GM12878 (cell line): Measurements from ENCODE around the gene IFNA8. TPM values are rescaled to one million over a fixed set of nuclear protein-coding genes. Genes with fewer than 3 reads are reported as not detected.

Experiments used
- ATF7 ChIP-seq: fragments of 450-650 bp; IDR thresholded peaks from 2 replicates; pipeline ENCODE4 v1.6.1; 2016; ENCODE audit warnings: low read depth, mild to moderate bottlenecking
- CREM ChIP-seq: IDR thresholded peaks from 2 replicates; pipeline ENCODE4 v1.6.1; 2014; ENCODE audit warnings: antibody characterized with exemption, low read depth
- HDAC6 ChIP-seq: fragments of 200-600 bp; sonication (generic); IDR thresholded peaks from one replicate; pipeline ENCODE4 v1.8.0; 2017; ENCODE audit warnings: antibody characterized with exemption; ENCODE audit not compliant: unreplicated experiment
- MTA2 ChIP-seq: fragments of 450-650 bp; IDR thresholded peaks from 2 replicates; pipeline ENCODE4 v1.6.1; 2016; ENCODE audit warnings: low read depth, mild to moderate bottlenecking, moderate library complexity
- MXI1 ChIP-seq: fragments of 150-350 bp; IDR thresholded peaks from 2 replicates; pipeline ENCODE4 v1.6.1; 2011; ENCODE audit warnings: low read depth, mild to moderate bottlenecking, inconsistent platforms, low read length, improper control_type of control experiment
- MYB ChIP-seq: fragments of 150-350 bp; IDR thresholded peaks from 2 replicates; pipeline ENCODE4 v1.6.1; 2014; ENCODE audit warnings: mild to moderate bottlenecking, low read depth, low read length, borderline replicate concordance
- RB1 ChIP-seq: fragments of 450-650 bp; formaldehyde crosslinking; IDR thresholded peaks from 2 replicates; pipeline ENCODE4 v1.6.1; 2017; ENCODE audit warnings: mild to moderate bottlenecking, borderline replicate concordance
- RUNX3 ChIP-seq: IDR thresholded peaks from 2 replicates; pipeline ENCODE4 v1.6.1; 2012; ENCODE audit warnings: low read length, inconsistent platforms
- SMC3 ChIP-seq: IDR thresholded peaks from 2 replicates; pipeline ENCODE4 v1.6.1; 2011; ENCODE audit warnings: low read length, improper control_type of control experiment, borderline replicate concordance
- TCF7 ChIP-seq: IDR thresholded peaks from 2 replicates; pipeline ENCODE4 v1.6.1; 2014; ENCODE audit warnings: antibody characterized with exemption, borderline replicate concordance
- USF1 ChIP-seq: IDR thresholded peaks from 2 replicates; pipeline ENCODE4 v1.6.1; 2011; ENCODE audit warnings: borderline replicate concordance, low read depth, mild to moderate bottlenecking, moderate library complexity, mixed read lengths, low read length; ENCODE audit not compliant: insufficient read depth; ENCODE audit errors: extremely low read length
- ZNF207 ChIP-seq: fragments of 450-650 bp; IDR thresholded peaks from 2 replicates; pipeline ENCODE4 v1.6.1; 2014; ENCODE audit warnings: antibody characterized with exemption, mild to moderate bottlenecking, borderline replicate concordance
- polyA plus RNA-seq, 11 experiments: library from polyadenylated mRNA; depleted of rRNA in 4 of 11; unstranded in 6 of 11; stranded (reverse) in 5 of 11; fragments of >200 nt; fragmentation: Nextera tagmentation in 4 of 11; fragmentation: Illumina TruSeq in 1 of 11; extraction: Ambion mirVana in 4 of 11; extraction: Trizol in 1 of 11; gene quantifications; 1 replicate in 1 of 11; 2 replicates in 10 of 11; pipeline versions ENCODE4 v1.2.1 to v1.2.3, GENCODE V29; 2011 to 2016; ENCODE audit warnings: inconsistent platforms in 2 of 11, missing spikeins in 2 of 11, low read depth in 1 of 11
- total RNA-seq, 4 experiments: library from RNA; depleted of rRNA in 3 of 4; stranded (reverse); fragments of >200 nt in 3 of 4; fragmentation: Illumina TruSeq in 1 of 4; extraction: Trizol in 1 of 4; gene quantifications; 2 replicates each; pipeline versions ENCODE4 v1.2.1 to v1.2.3, GENCODE V29; 2013 to 2021
- TF ChIP-seq, protein P1 (sequence below): IDR thresholded peaks from 2 replicates; pipeline ENCODE4 v1.6.1; 2012; ENCODE audit warnings: low read depth, low read length, improper control_type of control experiment

IFNA8 gene
- total and polyA plus RNA-seq, 10 of the 15 experiments (the other 5 are each of a cell fraction or from before 2014, with no cell fraction given) = not detected

DNA sequence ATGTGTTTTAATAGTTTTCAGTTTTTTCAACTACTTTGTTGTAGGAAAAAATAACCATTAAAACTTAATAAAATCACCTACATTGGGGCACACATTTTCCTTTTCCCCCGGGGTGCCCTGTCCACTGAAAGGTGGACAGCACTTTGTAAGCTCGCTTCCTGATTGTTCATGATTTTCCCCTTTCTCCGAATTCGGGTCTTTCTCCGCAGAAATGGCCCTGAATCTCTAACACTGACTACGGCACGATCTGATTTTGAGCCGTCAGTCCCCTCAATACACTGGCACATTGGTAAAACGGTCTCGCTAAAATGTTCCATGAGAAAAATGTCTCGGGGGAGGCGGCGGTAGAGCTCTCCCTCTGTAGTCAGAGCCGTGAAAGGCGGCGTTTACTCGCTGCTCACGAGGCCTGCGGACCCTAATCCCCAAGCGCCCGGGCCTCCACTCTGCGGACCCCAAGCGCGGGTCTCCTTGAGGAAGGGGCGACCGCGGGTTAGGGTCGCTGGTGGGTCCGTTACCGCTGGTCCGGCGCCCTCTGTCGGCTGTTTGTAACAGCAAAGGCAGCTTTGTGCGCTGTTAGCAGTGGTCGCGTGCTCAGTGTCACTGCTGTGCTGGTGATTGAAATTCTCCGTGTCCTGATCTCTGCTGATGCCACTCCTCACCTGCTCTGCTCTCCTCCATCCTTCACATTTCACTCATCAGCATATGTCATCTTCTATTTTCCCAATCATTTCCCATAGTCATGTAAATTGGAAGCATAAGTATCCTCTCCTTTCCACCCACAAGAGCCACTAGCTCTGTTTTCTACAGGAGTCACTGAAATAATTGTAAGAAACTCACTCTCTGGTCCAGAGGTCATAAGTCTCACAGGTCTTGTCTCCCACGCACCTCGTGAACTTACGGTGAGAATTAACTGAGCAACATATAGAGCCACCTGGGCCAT, 12.9 kb upstream of the IFNA8 start (continued):
- TF ChIP-seq ATF7 (0 out of 2 replicates have a peak, but pooled peaks have one; percentile 10), MTA2 (peak; percentile 37; the same call in 1 of the 2 replicates), ZNF207 (no peak), HDAC6 (no peak), TCF7 (no peak), SMC3 (peak; percentile 78), USF1 (no peak), MXI1 (peak; percentile 19; the same call in 1 of the 2 replicates), RUNX3 (no peak), CREM (no peak), RB1 (peak; percentile 78; the same call in 1 of the 2 replicates), MYB (0 out of 2 replicates have a peak, but pooled peaks have one; percentile 27)
- TF ChIP-seq, protein P1, sequence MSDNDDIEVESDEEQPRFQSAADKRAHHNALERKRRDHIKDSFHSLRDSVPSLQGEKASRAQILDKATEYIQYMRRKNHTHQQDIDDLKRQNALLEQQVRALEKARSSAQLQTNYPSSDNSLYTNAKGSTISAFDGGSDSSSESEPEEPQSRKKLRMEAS = no peak
